Spinal cord (tissue), 9 donors: ENCODE measurements around the gene CCR5AS.
A peak's percentile ranks its signal among the peaks of the same experiment; 100 is the strongest.

ENCODE experiments used
- DNase-seq, 6 donors: peaks; one replicate each; pipeline versions ENCODE4 v3.0.0 to v3.0.0-alpha.2; 2013 to 2015; ENCODE audit warnings: low spot score in 6 of 6, low read depth in 4 of 6
- H3K27ac ChIP-seq: one replicate; pipeline ENCODE4 v1.5.1; 2013; ENCODE audit warnings: low read depth, low read length, control low read depth
- H3K27me3 ChIP-seq: one replicate; pipeline ENCODE4 v1.6.1; 2013; ENCODE audit warnings: low read length; ENCODE audit not compliant: control insufficient read depth, insufficient read depth
- H3K36me3 ChIP-seq: one replicate; pipeline ENCODE4 v1.6.1; 2013; ENCODE audit warnings: low read length; ENCODE audit not compliant: control insufficient read depth, insufficient read depth
- H3K4me1 ChIP-seq: one replicate; pipeline ENCODE4 v1.6.1; 2013; ENCODE audit warnings: low read length; ENCODE audit not compliant: control insufficient read depth, insufficient read depth
- H3K4me3 ChIP-seq: one replicate; pipeline ENCODE4 v1.5.1; 2013; ENCODE audit warnings: low read depth, low read length, control low read depth
- H3K9me3 ChIP-seq: one replicate; pipeline ENCODE4 v1.6.1; 2013; ENCODE audit warnings: low read length; ENCODE audit not compliant: control insufficient read depth, insufficient read depth
- WGBS: methylation state at CpG from one replicate; pipeline ENCODE4 v1.1.5; 2013; ENCODE audit warnings: missing lambda C conversion rate; ENCODE audit not compliant: insufficient coverage; 5-methylcytosine and 5-hydroxymethylcytosine counted together
- donor health status: healthy.

CCR5AS gene

DNA sequence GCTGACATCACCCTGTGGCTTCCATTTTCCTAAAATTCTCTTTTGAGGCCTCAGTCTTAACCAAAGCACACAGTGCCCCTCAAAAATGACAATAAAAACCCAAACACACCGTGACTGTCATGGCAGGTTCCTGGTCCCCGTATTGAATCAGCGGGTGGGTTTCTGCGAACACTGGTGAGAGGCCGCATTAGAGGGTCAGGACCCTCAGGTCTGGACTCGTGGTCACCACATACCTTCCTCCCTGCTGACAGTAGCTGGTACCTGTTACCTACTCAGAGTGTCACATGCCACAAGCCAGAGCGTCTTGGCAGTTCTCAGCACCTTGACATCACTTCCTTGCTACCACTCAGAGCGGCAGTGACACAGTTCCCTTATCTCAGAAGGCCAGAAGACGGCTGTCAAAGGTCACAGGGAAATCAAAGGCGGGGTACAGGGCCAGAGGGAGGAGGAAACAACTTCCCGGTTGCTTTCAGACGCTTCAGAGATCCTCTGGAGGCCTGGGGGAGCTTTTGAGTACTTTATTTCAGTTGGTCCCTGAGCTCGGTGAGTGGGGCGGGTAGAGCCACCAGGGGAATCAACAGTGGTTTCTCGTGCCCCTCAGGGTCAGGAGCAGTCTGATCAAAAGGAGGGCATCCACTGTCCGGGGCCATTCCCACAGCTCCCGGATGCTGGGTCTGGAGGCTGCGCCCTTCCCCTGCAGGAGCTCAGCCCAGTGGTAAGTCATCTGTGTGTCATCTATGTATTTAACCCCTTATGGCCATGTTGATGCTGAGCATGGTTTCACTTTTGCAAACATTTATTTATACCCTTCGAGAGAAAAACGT, at the start of gene CCR5AS, which contains the start of gene CCRL2:
CCR5AS (minus strand) TSS at position 279 of the 824 bp plus-strand sequence.
CCRL2 (plus strand) TSS at position 472 of the 824 bp plus-strand sequence. CDS start 821 bp downstream, outside the sequence.
- Histone ChIP-seq H3K4me3 (no peak within 1 kb of the TSS), H3K36me3 (no peaks in the 10 kb centered on the region), H3K27ac (peak within 1 kb of the TSS; percentile 52), H3K4me1 (peaks cover 8% of the 10 kb centered on the region), H3K9me3 (no peaks in the 10 kb centered on the region), H3K27me3 (no peaks in the 10 kb centered on the region)
- no peak for DNase-seq
- WGBS, result 60% methylated on average over 17 of the region's 20 CpGs

DNA sequence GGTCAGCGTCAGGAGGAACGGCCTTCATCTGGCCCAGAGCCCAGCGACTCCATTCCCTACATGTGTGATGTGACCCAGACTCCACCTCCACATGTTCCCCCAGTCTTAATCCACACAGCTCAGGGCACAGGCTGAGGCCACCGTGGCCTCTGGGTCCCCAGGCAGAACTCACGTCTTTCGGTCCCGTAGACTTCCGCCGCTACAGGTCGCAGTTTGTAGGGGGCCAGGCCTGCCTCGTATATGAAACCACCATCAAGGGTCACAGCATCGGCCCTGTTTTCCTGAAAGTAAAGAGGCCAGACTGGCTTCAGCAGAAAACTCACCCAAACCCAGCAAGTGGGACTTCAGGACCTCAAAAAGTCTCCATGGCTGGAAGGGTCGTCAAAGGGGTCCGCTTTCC, 49.3 kb upstream of the CCR5AS start:
- no peak overlapping the region for H3K4me3 ChIP-seq
- no peaks in the 10 kb centered on the region for H3K4me1 ChIP-seq
- no peak for DNase-seq
- H3K27ac ChIP-seq, result no peak overlapping the region
- H3K9me3 ChIP-seq, result no peaks in the 10 kb centered on the region
- no peaks in the 10 kb centered on the region for H3K36me3 ChIP-seq
- WGBS, result 91% methylated on average over 12 of the region's 14 CpGs
- no peaks in the 10 kb centered on the region for H3K27me3 ChIP-seq

DNA sequence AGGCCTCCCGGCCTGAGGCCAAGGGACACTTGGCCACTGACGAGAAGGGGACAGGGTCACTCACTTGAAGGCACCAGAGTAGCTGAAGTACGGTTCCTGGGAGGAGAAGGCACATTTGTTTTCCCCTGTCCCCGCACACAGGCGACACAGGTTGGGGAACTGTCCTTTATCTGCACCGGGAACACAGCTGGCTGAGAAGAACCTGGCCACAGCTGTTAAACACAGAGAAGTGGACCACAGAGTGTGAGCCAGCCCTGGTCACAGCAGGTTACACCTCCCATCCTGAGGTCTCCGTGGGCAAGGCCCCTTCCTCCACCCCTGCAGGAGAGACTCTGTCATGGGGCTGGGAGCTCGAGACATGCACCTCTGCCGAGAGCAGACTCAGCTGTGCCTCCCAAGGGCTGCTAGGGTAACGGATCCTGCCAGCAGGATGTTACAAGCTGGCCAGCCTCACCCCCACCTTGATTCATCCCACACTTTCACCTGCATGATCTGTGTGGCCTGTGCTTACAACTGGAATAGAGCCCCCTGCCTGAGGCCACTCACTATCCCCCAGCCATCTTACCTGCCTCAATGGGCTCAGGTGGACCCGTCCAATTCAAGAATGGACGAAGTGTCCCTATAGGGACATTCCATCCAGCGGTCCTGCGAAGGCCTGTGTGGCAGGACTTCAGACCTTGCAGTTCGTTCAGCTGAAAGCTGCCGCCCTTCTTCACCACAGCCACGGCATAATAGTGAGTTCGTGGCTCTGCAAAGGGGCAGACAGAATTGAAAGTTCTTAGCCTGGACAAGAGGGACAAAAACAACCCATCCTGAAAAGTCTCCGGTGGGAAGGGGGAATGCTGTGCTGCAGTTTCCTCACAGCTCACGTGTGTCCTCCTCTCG, 48.6 kb upstream of the CCR5AS start:
- no peaks in the 10 kb centered on the region for H3K9me3 ChIP-seq
- H3K4me3 ChIP-seq, result no peak overlapping the region
- WGBS, result 85% methylated on average over 21 of the region's 21 CpGs
- no peak overlapping the region for H3K27ac ChIP-seq
- H3K4me1 ChIP-seq, result no peaks in the 10 kb centered on the region
- no peaks in the 10 kb centered on the region for H3K27me3 ChIP-seq
- H3K36me3 ChIP-seq, result no peaks in the 10 kb centered on the region
- no peak for DNase-seq

DNA sequence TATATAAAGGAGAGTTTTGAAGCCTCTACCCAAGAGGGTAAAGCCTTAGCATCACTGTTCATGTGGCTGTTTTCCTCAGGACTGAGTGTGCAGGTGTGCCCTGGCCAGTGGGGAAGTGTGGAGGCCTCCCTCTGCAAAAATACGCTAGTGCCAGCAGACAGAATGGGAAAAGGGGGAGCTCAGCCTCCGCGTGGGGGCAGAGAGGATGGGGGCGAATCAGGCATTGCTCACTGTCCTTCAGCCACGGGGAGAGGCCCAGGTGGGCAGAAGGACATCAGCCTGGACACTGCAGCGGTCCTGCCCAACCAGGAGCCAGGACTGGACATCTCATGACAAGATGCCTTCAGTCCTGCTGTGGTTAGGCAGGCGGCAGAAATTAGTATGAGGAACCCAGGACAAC, 47.7 kb upstream of the CCR5AS start:
- H3K4me1 ChIP-seq, result no peaks in the 10 kb centered on the region
- no peaks in the 10 kb centered on the region for H3K9me3 ChIP-seq
- no peaks in the 10 kb centered on the region for H3K27me3 ChIP-seq
- no peak for DNase-seq
- H3K4me3 ChIP-seq, result no peak overlapping the region
- H3K36me3 ChIP-seq, result no peaks in the 10 kb centered on the region
- WGBS, result 86% methylated on average over 7 of the region's 7 CpGs
- no peak overlapping the region for H3K27ac ChIP-seq

DNA sequence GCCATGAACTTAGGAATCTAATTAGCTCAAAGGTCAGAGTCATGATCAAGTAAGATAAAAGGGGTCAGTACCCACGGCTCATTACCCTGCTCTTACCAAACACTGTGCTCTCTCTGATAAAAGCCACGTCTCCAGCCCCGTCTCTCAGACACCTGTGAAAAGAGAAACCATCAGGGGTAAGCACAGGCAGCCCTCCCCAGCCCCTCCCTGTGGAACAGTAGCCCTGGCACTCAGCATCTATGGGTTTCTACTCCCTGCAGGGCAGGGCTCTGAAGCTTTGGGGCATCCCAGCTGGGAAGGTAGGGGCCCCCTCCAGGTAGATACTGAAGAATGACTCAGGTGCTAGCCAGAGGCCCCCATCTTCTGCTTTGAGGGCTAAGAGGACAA, 47.3 kb upstream of the CCR5AS start:
- H3K27ac ChIP-seq, result no peak overlapping the region
- H3K9me3 ChIP-seq, result no peaks in the 10 kb centered on the region
- no peak overlapping the region for H3K4me3 ChIP-seq
- no peaks in the 10 kb centered on the region for H3K27me3 ChIP-seq
- no peak for DNase-seq
- no peaks in the 10 kb centered on the region for H3K4me1 ChIP-seq
- 37% methylated on average over 3 of the region's 3 CpGs for WGBS
- no peaks in the 10 kb centered on the region for H3K36me3 ChIP-seq

DNA sequence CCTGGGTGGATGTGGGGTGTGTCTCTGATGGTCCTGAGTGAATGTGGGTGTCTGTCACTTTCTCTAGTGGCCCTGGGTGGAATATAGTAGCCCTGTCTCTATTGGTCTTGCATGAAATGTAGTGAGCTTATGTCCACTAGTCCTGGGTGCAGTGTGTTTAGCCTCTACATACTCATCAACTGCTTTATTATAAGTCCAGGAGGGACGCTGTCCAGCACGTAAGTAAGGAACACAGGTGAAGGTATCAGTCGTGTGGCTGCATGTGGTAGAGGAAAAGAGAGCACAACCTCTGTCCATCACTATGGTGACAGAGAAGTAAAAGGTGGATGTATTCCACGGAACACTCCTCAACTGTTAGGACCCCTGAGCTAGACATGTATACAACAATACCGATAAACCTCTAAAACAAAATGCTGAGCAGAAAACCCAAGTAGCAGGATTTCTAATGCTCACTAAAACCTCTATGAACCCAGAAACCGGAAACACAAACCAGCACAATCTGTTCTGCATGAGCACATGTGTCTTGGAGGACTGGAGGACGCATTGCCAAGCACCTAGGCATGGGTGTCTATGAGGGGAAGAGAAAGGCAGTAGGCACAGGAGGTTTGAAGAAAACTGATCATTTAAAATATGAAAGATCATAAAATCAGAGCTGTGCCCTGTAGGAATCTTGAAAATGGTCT, 46.8 kb upstream of the CCR5AS start:
- H3K9me3 ChIP-seq, result no peaks in the 10 kb centered on the region
- H3K4me3 ChIP-seq, result no peak overlapping the region
- H3K4me1 ChIP-seq, result no peaks in the 10 kb centered on the region
- H3K27ac ChIP-seq, result no peak overlapping the region
- WGBS, result 88% methylated on average over 4 of the region's 7 CpGs
- DNase-seq, result no peak
- H3K36me3 ChIP-seq, result no peaks in the 10 kb centered on the region
- no peaks in the 10 kb centered on the region for H3K27me3 ChIP-seq

DNA sequence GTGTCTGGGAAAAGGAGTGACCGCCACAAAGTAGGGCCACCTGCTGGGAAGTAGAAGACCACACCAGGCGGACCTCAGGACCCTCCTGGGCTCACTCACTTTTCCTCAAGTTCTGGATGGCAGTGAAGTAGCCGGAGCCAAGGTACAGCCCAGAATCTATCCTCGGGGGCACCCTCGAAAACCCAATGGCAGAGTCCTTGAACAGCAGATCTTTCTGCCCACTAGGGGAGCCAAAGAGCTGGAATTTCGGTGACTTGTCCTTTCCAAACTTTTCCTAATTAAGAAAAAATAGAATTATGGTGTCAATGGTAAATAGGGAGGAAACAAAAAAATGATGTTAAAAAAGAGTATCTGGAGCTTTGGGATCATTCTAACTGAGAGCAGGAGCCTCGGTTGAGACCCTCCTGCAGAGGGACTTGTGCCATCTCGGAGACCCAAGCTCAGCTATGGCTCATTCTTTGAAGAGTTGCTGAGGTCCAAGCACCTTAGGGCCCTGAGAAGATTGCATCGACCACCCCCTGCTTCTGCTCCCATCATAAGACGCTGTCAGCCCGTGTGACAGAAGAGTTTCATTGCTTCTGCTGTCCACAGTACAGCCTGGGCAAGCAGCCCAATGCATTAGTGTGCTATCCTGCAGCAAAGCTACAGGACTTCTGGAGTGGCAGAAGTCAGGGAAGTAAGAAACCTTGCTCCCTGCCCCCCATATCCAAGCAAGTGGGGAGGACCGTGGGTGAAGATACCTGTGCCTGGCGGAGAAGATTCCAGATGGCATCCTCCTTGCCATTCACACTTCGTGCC, 43.1 kb upstream of the CCR5AS start:
- Histone ChIP-seq H3K4me1 (no peaks in the 10 kb centered on the region), H3K36me3 (no peaks in the 10 kb centered on the region), H3K27ac (no peak overlapping the region), H3K4me3 (no peak overlapping the region), H3K9me3 (no peaks in the 10 kb centered on the region), H3K27me3 (no peaks in the 10 kb centered on the region)
- 87% methylated on average over 11 of the region's 14 CpGs for WGBS
- DNase-seq, result no peak

DNA sequence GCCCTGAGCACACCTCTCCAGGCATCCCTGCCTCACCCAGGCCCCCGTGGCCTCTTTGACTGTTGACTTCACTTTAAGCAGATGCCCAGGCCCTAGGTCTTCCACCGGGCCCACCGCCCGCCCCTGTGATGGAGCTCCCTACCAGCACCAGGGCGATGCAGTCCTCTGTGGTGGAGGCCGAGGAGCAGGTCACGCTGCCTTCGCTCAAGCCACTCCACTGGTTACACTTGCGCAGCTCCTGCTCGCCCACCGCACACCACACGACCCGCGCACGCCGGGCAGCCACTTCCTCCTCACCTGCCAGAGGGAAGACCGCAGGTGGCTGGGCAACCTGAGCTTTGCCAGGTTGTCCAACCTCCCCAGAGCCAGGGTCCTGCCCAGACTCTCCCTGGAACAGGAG, 41.9 kb upstream of the CCR5AS start:
- no peaks in the 10 kb centered on the region for H3K36me3 ChIP-seq
- WGBS, result 94% methylated on average over 13 of the region's 17 CpGs
- no peaks in the 10 kb centered on the region for H3K9me3 ChIP-seq
- no peaks in the 10 kb centered on the region for H3K4me1 ChIP-seq
- no peaks in the 10 kb centered on the region for H3K27me3 ChIP-seq
- H3K27ac ChIP-seq, result no peak overlapping the region
- no peak overlapping the region for H3K4me3 ChIP-seq
- no peak for DNase-seq
